B cell (primary cell): ENCODE measurements around the gene JMJD1C. TPM values are rescaled to one million over a fixed set of nuclear protein-coding genes. Genes with fewer than 3 reads are reported as not detected.

Experiments
- ATAC-seq: fragments of 200-7000 bp; cut with Tn5 transposase; one replicate; pipeline ENCODE4 v1.10.0; 2021; ENCODE audit warnings: low read depth, mild to moderate bottlenecking, moderate number of reproducible peaks, moderate library complexity
- CTCF ChIA-PET: fragments of 350-600 bp; sonication (Branson Sonifier 250); formaldehyde crosslinking; loops from one replicate; lab custom pipeline; 2021; ENCODE audit warnings: antibody characterized with exemption, inconsistent platforms; lab: Charles Lee
- POLR2A ChIA-PET: fragments of 350-600 bp; sonication (Branson Sonifier 250); formaldehyde crosslinking; loops from one replicate; lab custom pipeline; 2021; ENCODE audit warnings: antibody characterized with exemption; lab: Charles Lee
- DNase-seq: peaks from one replicate; pipeline ENCODE4 v3.0.0; 2013
- H2AFZ ChIP-seq: 2 replicates; pipeline ENCODE4 v1.6.1; 2012; ENCODE audit warnings: mild to moderate bottlenecking, low read depth, low read length; ENCODE audit not compliant: insufficient read depth, poor library complexity, severe bottlenecking
- H3K27ac ChIP-seq, 2 donors: 1 replicate in 1 of 2; 2 replicates in 1 of 2; pipeline ENCODE4 v1.5.1; 2012 to 2013; ENCODE audit warnings: low read length in 2 of 2, mild to moderate bottlenecking in 2 of 2, moderate library complexity in 1 of 2
- H3K27me3 ChIP-seq, 4 experiments: fragments of 200-600 bp in 1 of 4; sonication (generic) in 1 of 4; replicated peaks in 1 of 4; 1 replicate in 2 of 4; 2 replicates in 2 of 4; pipeline versions ENCODE4 v1.6.1 to v1.7.0; 2013 to 2016; ENCODE audit warnings: low read length in 3 of 4, mild to moderate bottlenecking in 2 of 4, mixed read lengths in 1 of 4, moderate library complexity in 1 of 4; ENCODE audit not compliant: insufficient read depth in 4 of 4, control insufficient read depth in 3 of 4; ENCODE audit errors: control extremely low read depth in 1 of 4
- H3K36me3 ChIP-seq, 2 experiments: replicated peaks in 1 of 2; 1 replicate in 1 of 2; 2 replicates in 1 of 2; pipeline versions ENCODE4 v1.6.1 to v1.7.1; 2013; ENCODE audit warnings: low read length in 1 of 2; ENCODE audit not compliant: insufficient read depth in 2 of 2, control insufficient read depth in 1 of 2; ENCODE audit errors: control extremely low read depth in 1 of 2, extremely low read depth in 1 of 2
- H3K4me1 ChIP-seq, 2 donors: fragments of 200-600 bp in 1 of 2; sonication (generic) in 1 of 2; 1 replicate in 1 of 2; 2 replicates in 1 of 2; pipeline versions ENCODE4 v1.5.1 to v1.6.1; 2013 to 2017; ENCODE audit warnings: low read length in 2 of 2; ENCODE audit not compliant: control insufficient read depth in 2 of 2, insufficient read depth in 2 of 2
- H3K4me2 ChIP-seq: replicated peaks from 2 replicates; pipeline ENCODE3; 2012; ENCODE audit warnings: mild to moderate bottlenecking, low read depth, low read length; ENCODE audit not compliant: poor library complexity, severe bottlenecking
- H3K4me3 ChIP-seq, 5 experiments: fragments of 200-600 bp in 1 of 5; sonication (generic) in 1 of 5; 1 replicate in 3 of 5; 2 replicates in 2 of 5; pipeline versions ENCODE4 v1.5.1 to v1.7.0; 2011 to 2016; ENCODE audit warnings: low read length in 4 of 5, mild to moderate bottlenecking in 4 of 5, low read depth in 2 of 5, control low read depth in 1 of 5, moderate library complexity in 1 of 5; ENCODE audit not compliant: insufficient read depth in 1 of 5; ENCODE audit errors: control extremely low read depth in 1 of 5, extremely low read depth in 1 of 5
- H3K79me2 ChIP-seq: fragments of 200-600 bp; sonication (generic); one replicate; pipeline ENCODE4 v1.6.0; 2016; ENCODE audit warnings: low read length; ENCODE audit not compliant: control insufficient read depth, insufficient read depth
- H3K9ac ChIP-seq: fragments of 200-600 bp; sonication (generic); 2 replicates; pipeline ENCODE4 v1.6.1; 2017; ENCODE audit warnings: mild to moderate bottlenecking, low read length, moderate library complexity
- H3K9me3 ChIP-seq, 3 donors: one replicate each; pipeline versions ENCODE4 v1.6.1 to v1.7.1; 2013; ENCODE audit warnings: low read length in 2 of 3; ENCODE audit not compliant: control insufficient read depth in 2 of 3, insufficient read depth in 1 of 3; ENCODE audit errors: control extremely low read depth in 1 of 3
- H4K20me1 ChIP-seq: 2 replicates; pipeline ENCODE4 v1.6.0; 2012; ENCODE audit warnings: mild to moderate bottlenecking, low read length; ENCODE audit not compliant: insufficient read depth, control insufficient read depth, poor library complexity, severe bottlenecking
- H3K27ac Mint-ChIP-seq: one replicate; pipeline ENCODE4 v1.8.0; 2021; ENCODE audit warnings: mixed read lengths
- H3K27me3 Mint-ChIP-seq: one replicate; pipeline ENCODE4 v1.8.0; 2021; ENCODE audit warnings: mixed read lengths
- H3K4me1 Mint-ChIP-seq: one replicate; pipeline ENCODE4 v1.8.0; 2021; ENCODE audit warnings: mixed read lengths
- H3K4me3 Mint-ChIP-seq: one replicate; pipeline ENCODE4 v1.8.0; 2021; ENCODE audit warnings: mixed read lengths
- H3K9me3 Mint-ChIP-seq: one replicate; pipeline ENCODE4 v1.8.0; 2022; ENCODE audit warnings: mixed read lengths; ENCODE audit not compliant: insufficient read depth
- CTCF ChIP-seq: fragments of 200-600 bp; IDR thresholded peaks from one replicate; pipeline ENCODE4 v1.8.0; 2022; ENCODE audit warnings: antibody characterized with exemption, mild to moderate bottlenecking
- EZH2 ChIP-seq: IDR thresholded peaks from 2 replicates; pipeline ENCODE4 v1.6.1; 2012; ENCODE audit warnings: borderline replicate concordance, low read depth, mild to moderate bottlenecking, moderate library complexity, low read length; ENCODE audit not compliant: insufficient read depth, poor library complexity, severe bottlenecking
- WGBS: methylation state at CpG from one replicate; pipeline ENCODE4 v1.1.5; 2013; ENCODE audit warnings: missing lambda C conversion rate; ENCODE audit not compliant: insufficient coverage; 5-methylcytosine and 5-hydroxymethylcytosine counted together
- intact Hi-C: fragments of 100-400 bp; cut with micrococcal nuclease; formaldehyde crosslinking; loops from one replicate; pipeline ENCODE4 v1.10.0; 2022
- polyA plus RNA-seq: library from polyadenylated mRNA; depleted of rRNA; stranded (reverse); fragments of >200 nt; gene quantifications from 2 replicates; pipeline ENCODE4 v1.2.3, GENCODE V29; 2012
- total RNA-seq, 2 donors: library from RNA; stranded (reverse); fragments of 120-200 nt in 1 of 2; gene quantifications; 1 replicate in 1 of 2; 2 replicates in 1 of 2; pipeline versions ENCODE4 v1.2.3 to v1.2.4, GENCODE V29; 2013 to 2022

The JMJD1C gene
- total and polyA plus RNA-seq, 2 donors (not counting 1 experiment from before 2014, with no cell fraction given) = 81.8 to 235 TPM

GRCh38 chr10:63424576-63424975 is 41.2 kb downstream of the JMJD1C start:
- H2AFZ ChIP-seq = no peak overlapping the region
- H4K20me1 ChIP-seq = peaks cover 6% of the 10 kb centered on the region
- TF ChIP-seq EZH2 (no peak), CTCF (no peak)
- H3K27me3 ChIP-seq = no peaks in the 10 kb centered on the region
- Mint-ChIP-seq H3K27ac (no peak overlapping the region), H3K27me3 (no peaks in the 10 kb centered on the region), H3K4me3 (no peak overlapping the region), H3K9me3 (no peaks in the 10 kb centered on the region), H3K4me1 (peaks cover 23% of the 10 kb centered on the region)
- CTCF ChIA-PET = no interaction called here
- no peak for ATAC-seq
- peaks cover 12 to 13% of the 10 kb centered on the region in 2 donors for H3K4me1 ChIP-seq
- intact Hi-C loops = no loop called here
- H3K9ac ChIP-seq = no peak overlapping the region
- H3K36me3 ChIP-seq = no peaks in the 10 kb centered on the region
- POLR2A ChIA-PET = interaction anchor here (1.2 kb wide), 1 partner anchor 40 kb away, joined by 3 read pairs; no protein-coding TSS in a partner anchor
- H3K79me2 ChIP-seq = peaks cover 64% of the 10 kb centered on the region
- H3K9me3 ChIP-seq = no peaks in the 10 kb centered on the region
- WGBS = 100% methylated on average over 1 of the region's 3 CpGs
- no peak overlapping the region for H3K4me3 ChIP-seq
- no peak overlapping the region for H3K4me2 ChIP-seq
- H3K27ac ChIP-seq = no peak overlapping the region
- DNase-seq = no peak

- no peaks in the 10 kb centered on the region for H3K27me3 Mint-ChIP-seq
- Histone ChIP-seq H3K4me2 (no peak overlapping the region), H3K4me1 (peaks cover 12 to 13% of the 10 kb centered on the region in 2 donors), H3K9ac (no peak overlapping the region), H3K27ac (no peak overlapping the region), H3K4me3 (no peak overlapping the region), H2AFZ (no peak overlapping the region), H3K27me3 (no peaks in the 10 kb centered on the region), H3K9me3 (no peaks in the 10 kb centered on the region), H3K36me3 (no peaks in the 10 kb centered on the region), H4K20me1 (peaks cover 10% of the 10 kb centered on the region), H3K79me2 (peaks cover 65% of the 10 kb centered on the region)
- WGBS = no CpG with 5 or more reads among the region's 3 CpGs
- H3K4me3 Mint-ChIP-seq = no peak overlapping the region
- no peaks in the 10 kb centered on the region for H3K9me3 Mint-ChIP-seq
- POLR2A ChIA-PET = interaction anchor here (1.2 kb wide), 1 partner anchor 41 kb away, joined by 3 read pairs; no protein-coding TSS in a partner anchor
- TF ChIP-seq EZH2 = no peak
- TF ChIP-seq CTCF = no peak
- intact Hi-C loops = no loop called here
- H3K27ac Mint-ChIP-seq = no peak overlapping the region
- CTCF ChIA-PET = no interaction called here
- H3K4me1 Mint-ChIP-seq = peaks cover 20% of the 10 kb centered on the region
- ATAC-seq (no peak), DNase-seq (no peak)
These were observed 42.3 kb downstream of the JMJD1C start for GRCh38 chr10:63423494-63423893.
